GM21576 (cell line): Measurements from ENCODE around the gene PCDH9.
A peak's percentile ranks its signal among the peaks of the same experiment; 100 is the strongest.

Experiments
- ATAC-seq: cut with Tn5 transposase; IDR thresholded peaks from one replicate; pipeline ENCODE4 v1.9.1; 2021; ENCODE audit warnings: mild to moderate bottlenecking, moderate library complexity; ENCODE audit not compliant: unreplicated experiment

The PCDH9 gene

DNA sequence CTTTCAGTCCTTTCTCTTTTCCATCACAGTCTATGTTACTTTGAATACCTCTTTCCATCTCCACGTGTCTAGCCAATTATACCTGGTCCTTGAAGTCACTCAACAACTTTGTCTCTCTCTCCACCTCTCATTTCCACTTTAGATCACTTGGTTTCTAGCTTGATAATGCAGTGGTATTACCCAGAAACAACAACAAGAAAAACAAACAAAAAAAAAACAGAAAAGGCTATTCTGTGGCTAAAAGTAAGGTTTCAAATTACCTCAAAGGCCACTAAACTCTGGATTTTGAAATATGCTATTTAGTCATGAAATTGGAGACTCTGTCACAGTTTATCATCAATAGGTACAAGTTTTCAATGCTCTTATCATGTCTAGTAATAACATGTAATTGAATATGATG is 184.8 kb downstream of the PCDH9 start:
- ATAC-seq, result no peak

DNA sequence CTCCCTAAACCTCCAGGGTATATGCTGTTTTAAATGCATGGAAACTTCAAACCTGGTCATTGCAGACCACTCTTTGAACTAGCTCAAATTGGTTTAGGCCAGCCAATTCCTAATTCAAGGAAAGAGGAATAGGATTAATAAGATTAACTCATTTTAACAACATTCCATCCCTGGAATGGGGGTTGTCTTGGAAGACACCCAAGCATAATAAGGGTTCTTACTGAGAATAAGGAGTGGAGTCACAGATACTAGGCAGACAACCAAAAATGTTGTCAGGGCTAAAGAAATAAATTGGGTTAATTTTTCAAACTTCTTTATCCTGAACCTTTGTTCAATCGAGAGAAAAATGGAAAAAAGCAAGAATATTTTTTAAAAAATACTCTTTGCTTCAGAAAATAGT is 186.2 kb downstream of the PCDH9 start:
- ATAC-seq, result no peak

GRCh38 chr13:67042556-67042955 is 187.6 kb downstream of the PCDH9 start:
- no peak for ATAC-seq

- no peak for ATAC-seq
These were observed 193.3 kb downstream of the PCDH9 start for GRCh38 chr13:67036699-67037457.

GRCh38 chr13:67033170-67033569 is 197.0 kb downstream of the PCDH9 start:
- no peak for ATAC-seq

GRCh38 chr13:67023130-67023876 is 206.8 kb downstream of the PCDH9 start:
- ATAC-seq, result no peak

DNA sequence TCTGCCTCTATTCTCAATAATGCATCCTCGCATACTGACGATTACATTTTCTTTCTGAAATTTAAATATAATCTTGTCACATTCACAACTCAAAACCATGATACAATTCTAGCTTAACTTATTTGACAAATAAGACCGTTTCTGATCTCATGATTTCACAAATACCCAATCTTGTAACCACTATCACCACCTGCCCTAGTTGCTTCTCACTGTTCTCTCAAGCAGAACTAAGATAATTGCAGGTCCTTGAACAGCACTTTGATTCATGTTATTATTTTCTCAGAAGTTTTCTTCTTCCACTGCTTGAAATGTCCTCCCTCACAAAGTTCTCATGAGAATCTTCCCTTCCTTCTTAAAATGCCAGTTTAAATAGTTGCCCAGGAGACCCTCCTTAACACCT is 211.4 kb downstream of the PCDH9 start:
- ATAC-seq, result no peak

DNA sequence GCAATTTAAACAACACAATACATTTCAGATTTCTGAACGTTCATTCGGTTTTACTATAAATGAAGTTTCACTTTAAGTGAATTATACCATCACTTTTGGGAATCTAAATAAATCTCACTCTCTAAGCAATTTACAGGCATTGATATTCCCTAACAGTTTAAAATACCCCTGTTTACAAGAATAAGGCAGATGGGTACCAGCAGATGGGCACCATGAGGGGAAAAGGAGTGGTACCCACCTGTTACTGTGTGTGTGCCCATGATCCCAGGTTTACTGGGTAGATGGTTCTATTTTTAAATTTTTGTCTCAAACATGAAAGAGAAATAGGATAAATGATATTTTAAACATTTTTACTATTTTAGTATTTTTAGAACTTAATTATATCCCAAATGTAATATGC is 212.9 kb downstream of the PCDH9 start:
- no peak for ATAC-seq

DNA sequence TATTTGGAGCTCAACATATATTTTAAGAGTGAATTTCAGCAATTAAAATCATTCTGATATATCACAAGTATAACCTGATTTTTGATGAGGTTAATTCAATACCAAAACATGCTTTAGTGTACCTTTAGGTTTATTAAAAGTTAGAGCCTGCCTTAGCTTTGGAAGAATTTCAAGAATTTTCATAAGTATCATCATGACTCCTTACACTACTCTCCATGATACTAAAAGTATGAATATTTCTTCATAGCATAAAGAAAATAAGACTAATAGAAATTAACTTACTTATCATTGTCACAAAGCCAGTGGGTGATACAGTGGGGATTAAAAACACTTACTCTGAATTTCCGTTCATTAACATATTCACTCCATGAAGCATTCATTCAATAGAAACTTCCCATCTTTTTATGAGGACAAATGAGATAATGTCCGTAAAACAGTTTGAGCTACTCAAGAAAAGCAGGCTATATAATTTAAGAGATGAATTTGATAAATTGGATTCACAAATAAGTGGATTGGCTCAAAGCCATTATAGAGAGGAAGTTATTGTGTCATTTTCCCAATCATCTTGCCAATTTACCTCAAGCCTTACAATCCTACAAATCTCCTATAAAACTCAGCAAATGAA is 214.0 kb downstream of the PCDH9 start:
- ATAC-seq, result no peak

- no peak for ATAC-seq
These were observed 215.7 kb downstream of the PCDH9 start for GRCh38 chr13:67014399-67014798.

- no peak for ATAC-seq
These were observed 216.4 kb downstream of the PCDH9 start for GRCh38 chr13:67013709-67014108.

- no peak for ATAC-seq
These were observed 222.0 kb downstream of the PCDH9 start for GRCh38 chr13:67008075-67008668.

GRCh38 chr13:67004511-67004910 is 225.6 kb downstream of the PCDH9 start:
- no peak for ATAC-seq

GRCh38 chr13:67003743-67004142 is 226.4 kb downstream of the PCDH9 start:
- no peak for ATAC-seq

DNA sequence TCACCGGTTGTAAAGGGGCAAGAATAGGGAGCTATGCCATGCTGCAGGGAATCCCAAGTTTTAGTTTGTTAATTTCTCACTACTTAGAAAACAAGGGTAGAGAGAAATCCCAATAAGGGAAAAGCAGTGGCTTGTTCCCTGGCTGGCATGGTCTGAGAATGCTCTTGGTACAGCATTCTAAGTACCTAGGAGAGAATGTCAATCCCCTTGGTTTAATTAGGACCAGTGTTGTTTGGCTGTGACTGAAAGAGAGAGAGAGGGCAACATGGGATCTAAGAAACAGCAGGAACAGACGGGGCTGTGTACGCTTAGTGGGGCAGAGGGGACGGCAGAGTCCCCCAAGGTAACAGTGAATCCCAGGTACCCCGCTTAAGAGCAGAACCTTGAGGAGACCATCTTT is 228.8 kb downstream of the PCDH9 start:
- no peak for ATAC-seq

DNA sequence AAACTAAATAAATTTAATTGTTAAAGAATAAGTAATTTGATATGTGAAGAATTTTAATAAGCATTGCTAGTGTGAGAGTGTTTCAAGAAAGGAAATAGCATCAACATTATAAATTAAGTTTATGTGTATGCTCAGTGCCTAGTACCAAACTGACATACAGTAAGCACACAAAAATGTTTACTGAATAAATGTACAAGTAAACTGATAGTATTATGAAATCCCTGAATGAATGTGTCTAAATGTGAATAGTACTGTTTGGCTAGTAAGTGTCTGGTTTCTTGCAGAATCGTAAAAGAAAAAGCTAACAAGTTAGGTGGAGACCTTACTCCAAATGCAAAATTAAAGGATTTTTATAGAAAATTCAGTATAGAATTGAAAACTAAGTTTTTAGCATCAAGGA is 233.6 kb downstream of the PCDH9 start:
- ATAC-seq, result no peak

- ATAC-seq, result peak; percentile 67
These were observed 234.9 kb downstream of the PCDH9 start for GRCh38 chr13:66995203-66995611.

DNA sequence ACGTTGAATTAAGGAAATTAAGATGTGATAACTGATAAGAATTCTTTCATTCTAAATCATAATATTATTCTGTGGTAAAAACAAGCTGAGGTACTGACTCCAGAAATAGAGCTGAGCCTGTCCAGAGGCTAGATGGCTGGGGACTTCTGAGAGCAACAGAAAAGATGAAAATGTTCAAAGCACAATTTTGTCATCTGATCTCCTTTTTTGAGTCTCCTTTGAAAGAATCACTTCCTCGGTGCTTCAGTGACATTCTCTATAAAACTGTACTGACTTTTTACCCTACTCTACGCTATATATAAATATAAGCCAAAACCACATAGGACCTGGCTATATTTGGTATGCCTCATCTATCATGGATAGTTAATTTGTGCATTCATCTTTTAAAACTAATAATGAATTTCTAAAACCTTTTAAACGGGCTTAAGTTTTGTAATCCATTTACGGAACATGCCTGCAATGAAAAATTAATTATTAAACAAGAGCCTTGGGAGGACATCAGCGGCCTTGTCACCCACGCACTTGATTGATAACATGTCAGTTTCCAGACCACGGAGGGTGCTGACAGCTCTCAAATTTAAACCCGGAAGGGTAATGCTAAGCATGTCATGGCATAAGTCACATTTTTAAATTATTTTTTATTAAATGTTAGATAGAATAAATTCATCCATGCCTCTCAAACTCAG is 235.5 kb downstream of the PCDH9 start:
- ATAC-seq, result peak; percentile 44

GRCh38 chr13:66994097-66994496 is 236.0 kb downstream of the PCDH9 start:
- ATAC-seq, result peak; percentile 67

DNA sequence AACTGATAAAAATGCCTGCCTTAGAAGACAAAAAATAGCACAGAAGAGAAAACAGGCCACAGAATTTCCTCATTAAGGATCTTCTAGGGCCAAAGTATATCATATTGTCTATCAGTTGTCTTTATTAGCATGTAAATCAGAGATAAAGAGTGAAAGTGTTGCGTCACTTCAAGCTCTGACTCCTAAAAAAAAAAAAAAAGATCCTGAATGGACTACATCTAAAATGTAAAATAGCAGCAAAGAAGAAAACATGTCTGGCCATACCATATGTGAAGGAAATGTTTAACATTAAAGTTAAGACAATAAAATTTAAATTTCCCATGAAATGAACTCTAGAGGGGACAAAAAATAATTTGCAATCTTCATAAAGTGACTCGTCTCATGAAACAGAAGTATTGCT is 237.4 kb downstream of the PCDH9 start:
- ATAC-seq, result no peak

DNA sequence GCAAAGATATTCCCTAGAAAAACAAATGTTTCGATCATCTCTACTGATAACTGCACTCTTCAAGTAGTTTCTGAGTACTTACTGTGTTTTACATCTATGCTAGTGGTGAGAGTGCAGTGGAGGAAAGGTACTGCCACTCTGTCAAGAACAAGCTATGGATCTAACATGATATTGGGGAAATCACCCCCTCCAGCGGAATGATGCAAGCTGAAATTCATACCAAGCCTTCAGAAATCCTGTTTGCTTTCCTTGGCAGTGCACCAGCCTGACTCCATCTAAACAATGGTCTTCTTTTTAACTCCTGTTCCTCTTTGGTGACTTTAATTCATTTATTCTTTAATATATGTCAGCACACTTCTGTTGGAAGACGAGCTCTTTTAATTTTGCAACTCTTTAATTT is 238.0 kb downstream of the PCDH9 start:
- no peak for ATAC-seq
